Tibial artery (tissue), 4 donors: ENCODE results near the gene FLNB.

Source experiments
- DNase-seq, 2 donors: peaks; one replicate each; pipeline ENCODE4 v3.0.0-alpha.2; 2019
- H3K27ac ChIP-seq, 2 donors: fragments of 200-600 bp; sonication (generic) in 1 of 2; 1 replicate in 1 of 2; 2 replicates in 1 of 2; pipeline ENCODE4 v1.5.1; 2018 to 2019; ENCODE audit warnings: mild to moderate bottlenecking in 1 of 2
- H3K27me3 ChIP-seq, 2 donors: fragments of 200-600 bp; sonication (generic) in 1 of 2; one replicate each; pipeline versions ENCODE4 v1.5.1 to v1.6.0; 2016 to 2019
- H3K36me3 ChIP-seq, 3 donors: fragments of 200-600 bp; sonication (generic) in 2 of 3; one replicate each; pipeline ENCODE4 v1.5.1; 2016 to 2019; ENCODE audit warnings: mild to moderate bottlenecking in 2 of 3
- H3K4me1 ChIP-seq, 4 donors: fragments of 200-600 bp; sonication (generic) in 2 of 4; 1 replicate in 3 of 4; 2 replicates in 1 of 4; pipeline ENCODE4 v1.5.1; 2016 to 2019
- H3K4me3 ChIP-seq, 2 donors: fragments of 200-600 bp; sonication (generic) in 1 of 2; 1 replicate in 1 of 2; 2 replicates in 1 of 2; pipeline ENCODE4 v1.5.1; 2018 to 2019; ENCODE audit warnings: mild to moderate bottlenecking in 2 of 2
- H3K9me3 ChIP-seq, 3 donors: fragments of 200-600 bp; sonication (generic) in 1 of 3; one replicate each; pipeline ENCODE4 v1.5.1; 2016 to 2019
- CTCF ChIP-seq, 2 experiments: fragments of 200-600 bp in 1 of 2; fragments of 450-650 bp in 1 of 2; IDR thresholded peaks; one replicate each; pipeline ENCODE4 v1.5.1; 2017 to 2019; ENCODE audit warnings: antibody characterized with exemption in 2 of 2, mild to moderate bottlenecking in 1 of 2, moderate library complexity in 1 of 2
- intact Hi-C: fragments of 100-400 bp; cut with DNase I; formaldehyde crosslinking; loops from one replicate; pipeline ENCODE4 v1.15.0; 2023; ENCODE audit warnings: low total_unique reads

FLNB gene

GRCh38 chr3:58190291-58190690 lies 182.1 kb downstream of the FLNB start:
- Histone ChIP-seq H3K27ac (no peak overlapping the region), H3K36me3 (no peaks in the 10 kb centered on the region), H3K4me1 (no peaks in the 10 kb centered on the region), H3K9me3 (no peaks in the 10 kb centered on the region), H3K27me3 (no peaks in the 10 kb centered on the region), H3K4me3 (no peak overlapping the region)
- intact Hi-C loops = loop anchor here (5.0 kb wide), 1 partner anchor 112 kb away; no protein-coding TSS in a partner anchor
- DNase-seq = no peak
- TF ChIP-seq CTCF (IDR thresholded peaks at IDR 0.05) = no peak

- Histone ChIP-seq H3K27ac (no peak overlapping the region), H3K4me1 (no peaks in the 10 kb centered on the region), H3K36me3 (no peaks in the 10 kb centered on the region), H3K9me3 (no peaks in the 10 kb centered on the region), H3K4me3 (no peak overlapping the region), H3K27me3 (no peaks in the 10 kb centered on the region)
- DNase-seq = no peak
- intact Hi-C loops = loop anchor here (5.0 kb wide), 1 partner anchor 111 kb away; no protein-coding TSS in a partner anchor
- TF ChIP-seq CTCF (IDR thresholded peaks at IDR 0.05) = no peak
Measured at GRCh38 chr3:58190882-58191281, 182.7 kb downstream of the FLNB start.

GRCh38 chr3:58191361-58191991 lies 183.3 kb downstream of the FLNB start:
- Histone ChIP-seq H3K4me1 (no peaks in the 10 kb centered on the region), H3K9me3 (no peaks in the 10 kb centered on the region), H3K36me3 (no peaks in the 10 kb centered on the region), H3K27me3 (no peaks in the 10 kb centered on the region), H3K27ac (no peak overlapping the region), H3K4me3 (no peak overlapping the region)
- no peak for TF ChIP-seq CTCF (IDR thresholded peaks at IDR 0.05)
- intact Hi-C loops = loop anchor here (5.0 kb wide), 1 partner anchor 111 kb away; no protein-coding TSS in a partner anchor
- no peak for DNase-seq

GRCh38 chr3:58192069-58192468 lies 183.8 kb downstream of the FLNB start:
- TF ChIP-seq CTCF (IDR thresholded peaks at IDR 0.05) = no peak
- Histone ChIP-seq H3K36me3 (no peaks in the 10 kb centered on the region), H3K27ac (no peak overlapping the region), H3K9me3 (no peaks in the 10 kb centered on the region), H3K4me3 (no peak overlapping the region), H3K27me3 (no peaks in the 10 kb centered on the region), H3K4me1 (no peaks in the 10 kb centered on the region)
- no peak for DNase-seq
- intact Hi-C loops = loop anchor here (5.0 kb wide), 1 partner anchor 110 kb away; no protein-coding TSS in a partner anchor

- H3K27ac ChIP-seq = no peak overlapping the region
- no peaks in the 10 kb centered on the region for H3K27me3 ChIP-seq
- TF ChIP-seq CTCF (IDR thresholded peaks at IDR 0.05) = no peak
- H3K9me3 ChIP-seq = no peaks in the 10 kb centered on the region
- H3K4me1 ChIP-seq = peaks cover 0 to 9% (median 7%) of the 10 kb centered on the region in 4 donors
- DNase-seq = no peak
- no peaks in the 10 kb centered on the region for H3K36me3 ChIP-seq
- intact Hi-C loops = loop anchor here (5.0 kb wide), 1 partner anchor 108 kb away; no protein-coding TSS in a partner anchor
- no peak overlapping the region for H3K4me3 ChIP-seq
Measured at GRCh38 chr3:58193682-58194407, 185.6 kb downstream of the FLNB start.
